Measurements from ENCODE around the gene KRT2.

KRT2 gene

GRCh38 chr12:52634266-52635056, 17.6 kb downstream of the KRT2 start:
- H3K9ac ChIP-seq (ENCODE audit: low read length in 5 of 5), result no peak overlapping the region
- peaks cover 3 to 20% (median 7%) of the 10 kb centered on the region in 5 donors for H3K27me3 ChIP-seq (ENCODE audit: control insufficient read depth in 5 of 5, insufficient read depth in 4 of 5, low read length in 5 of 5)
- no peaks in the 10 kb centered on the region for H3K9me3 ChIP-seq (ENCODE audit: control insufficient read depth in 5 of 5, low read length in 5 of 5)
- no peaks in the 10 kb centered on the region for H3K36me3 ChIP-seq (ENCODE audit: control insufficient read depth in 5 of 5, insufficient read depth in 5 of 5, low read length in 5 of 5)
- H3K4me3 ChIP-seq (ENCODE audit: low read depth in 1 of 5, low read length in 5 of 5), result no peak overlapping the region
- H3K4me1 ChIP-seq (ENCODE audit: control insufficient read depth in 5 of 5, insufficient read depth in 5 of 5, low read length in 5 of 5), result no peaks in the 10 kb centered on the region
- H3K27ac ChIP-seq (ENCODE audit: low read depth, low read length), result no peak overlapping the region

GRCh38 chr12:52633383-52633782, 18.6 kb downstream of the KRT2 start:
- Histone ChIP-seq H3K27me3 (ENCODE audit: control insufficient read depth in 5 of 5, insufficient read depth in 4 of 5, low read length in 5 of 5) (peaks cover 3 to 24% (median 12%) of the 10 kb centered on the region in 5 donors), H3K27ac (ENCODE audit: low read depth, low read length) (no peak overlapping the region), H3K4me1 (ENCODE audit: control insufficient read depth in 5 of 5, insufficient read depth in 5 of 5, low read length in 5 of 5) (no peaks in the 10 kb centered on the region), H3K36me3 (ENCODE audit: control insufficient read depth in 5 of 5, insufficient read depth in 5 of 5, low read length in 5 of 5) (no peaks in the 10 kb centered on the region), H3K4me3 (ENCODE audit: low read depth in 1 of 5, low read length in 5 of 5) (no peak overlapping the region), H3K9ac (ENCODE audit: low read length in 5 of 5) (no peak overlapping the region), H3K9me3 (ENCODE audit: control insufficient read depth in 5 of 5, low read length in 5 of 5) (no peaks in the 10 kb centered on the region)

GRCh38 chr12:52632656-52633055, 19.4 kb downstream of the KRT2 start:
- no peak overlapping the region for H3K27ac ChIP-seq (ENCODE audit: low read depth, low read length)
- peaks cover 3 to 24% (median 12%) of the 10 kb centered on the region in 5 donors for H3K27me3 ChIP-seq (ENCODE audit: control insufficient read depth in 5 of 5, insufficient read depth in 4 of 5, low read length in 5 of 5)
- H3K9ac ChIP-seq (ENCODE audit: low read length in 5 of 5), result no peak overlapping the region
- H3K4me3 ChIP-seq (ENCODE audit: low read depth in 1 of 5, low read length in 5 of 5), result no peak overlapping the region
- H3K36me3 ChIP-seq (ENCODE audit: control insufficient read depth in 5 of 5, insufficient read depth in 5 of 5, low read length in 5 of 5), result no peaks in the 10 kb centered on the region
- no peaks in the 10 kb centered on the region for H3K4me1 ChIP-seq (ENCODE audit: control insufficient read depth in 5 of 5, insufficient read depth in 5 of 5, low read length in 5 of 5)
- no peaks in the 10 kb centered on the region for H3K9me3 ChIP-seq (ENCODE audit: control insufficient read depth in 5 of 5, low read length in 5 of 5)

GRCh38 chr12:52631676-52632459, 20.1 kb downstream of the KRT2 start:
- H3K9ac ChIP-seq (ENCODE audit: low read length in 5 of 5), result no peak overlapping the region
- H3K36me3 ChIP-seq (ENCODE audit: control insufficient read depth in 5 of 5, insufficient read depth in 5 of 5, low read length in 5 of 5), result no peaks in the 10 kb centered on the region
- H3K9me3 ChIP-seq (ENCODE audit: control insufficient read depth in 5 of 5, low read length in 5 of 5), result no peaks in the 10 kb centered on the region
- H3K27me3 ChIP-seq (ENCODE audit: control insufficient read depth in 5 of 5, insufficient read depth in 4 of 5, low read length in 5 of 5), result peaks cover 3 to 27% (median 13%) of the 10 kb centered on the region in 5 donors
- no peaks in the 10 kb centered on the region for H3K4me1 ChIP-seq (ENCODE audit: control insufficient read depth in 5 of 5, insufficient read depth in 5 of 5, low read length in 5 of 5)
- no peak overlapping the region for H3K4me3 ChIP-seq (ENCODE audit: low read depth in 1 of 5, low read length in 5 of 5)
- no peak overlapping the region for H3K27ac ChIP-seq (ENCODE audit: low read depth, low read length)

- no peak overlapping the region for H3K4me3 ChIP-seq (ENCODE audit: low read depth in 1 of 5, low read length in 5 of 5)
- H3K9me3 ChIP-seq (ENCODE audit: control insufficient read depth in 5 of 5, low read length in 5 of 5), result no peaks in the 10 kb centered on the region
- no peak overlapping the region for H3K27ac ChIP-seq (ENCODE audit: low read depth, low read length)
- no peak overlapping the region for H3K9ac ChIP-seq (ENCODE audit: low read length in 5 of 5)
- no peaks in the 10 kb centered on the region for H3K4me1 ChIP-seq (ENCODE audit: control insufficient read depth in 5 of 5, insufficient read depth in 5 of 5, low read length in 5 of 5)
- H3K27me3 ChIP-seq (ENCODE audit: control insufficient read depth in 5 of 5, insufficient read depth in 4 of 5, low read length in 5 of 5), result peaks cover 3 to 28% (median 14%) of the 10 kb centered on the region in 5 donors
- no peaks in the 10 kb centered on the region for H3K36me3 ChIP-seq (ENCODE audit: control insufficient read depth in 5 of 5, insufficient read depth in 5 of 5, low read length in 5 of 5)
Measured at GRCh38 chr12:52631264-52631663, 20.7 kb downstream of the KRT2 start.

GRCh38 chr12:52630599-52631200, 21.3 kb downstream of the KRT2 start:
- Histone ChIP-seq H3K4me3 (ENCODE audit: low read depth in 1 of 5, low read length in 5 of 5) (no peak overlapping the region), H3K4me1 (ENCODE audit: control insufficient read depth in 5 of 5, insufficient read depth in 5 of 5, low read length in 5 of 5) (no peaks in the 10 kb centered on the region), H3K27me3 (ENCODE audit: control insufficient read depth in 5 of 5, insufficient read depth in 4 of 5, low read length in 5 of 5) (peaks cover 3 to 25% (median 14%) of the 10 kb centered on the region in 5 donors), H3K9me3 (ENCODE audit: control insufficient read depth in 5 of 5, low read length in 5 of 5) (no peaks in the 10 kb centered on the region), H3K36me3 (ENCODE audit: control insufficient read depth in 5 of 5, insufficient read depth in 5 of 5, low read length in 5 of 5) (no peaks in the 10 kb centered on the region), H3K27ac (ENCODE audit: low read depth, low read length) (no peak overlapping the region), H3K9ac (ENCODE audit: low read length in 5 of 5) (no peak overlapping the region)

GRCh38 chr12:52630008-52630500, 22.0 kb downstream of the KRT2 start:
- Histone ChIP-seq H3K4me3 (ENCODE audit: low read depth in 1 of 5, low read length in 5 of 5) (no peak overlapping the region), H3K27me3 (ENCODE audit: control insufficient read depth in 5 of 5, insufficient read depth in 4 of 5, low read length in 5 of 5) (peaks cover 3 to 25% (median 14%) of the 10 kb centered on the region in 5 donors), H3K36me3 (ENCODE audit: control insufficient read depth in 5 of 5, insufficient read depth in 5 of 5, low read length in 5 of 5) (no peaks in the 10 kb centered on the region), H3K9me3 (ENCODE audit: control insufficient read depth in 5 of 5, low read length in 5 of 5) (no peaks in the 10 kb centered on the region), H3K9ac (ENCODE audit: low read length in 5 of 5) (no peak overlapping the region), H3K27ac (ENCODE audit: low read depth, low read length) (no peak overlapping the region), H3K4me1 (ENCODE audit: control insufficient read depth in 5 of 5, insufficient read depth in 5 of 5, low read length in 5 of 5) (no peaks in the 10 kb centered on the region)

GRCh38 chr12:52629281-52630007, 22.6 kb downstream of the KRT2 start:
- Histone ChIP-seq H3K27me3 (ENCODE audit: control insufficient read depth in 5 of 5, insufficient read depth in 4 of 5, low read length in 5 of 5) (peaks cover 3 to 25% (median 14%) of the 10 kb centered on the region in 5 donors), H3K36me3 (ENCODE audit: control insufficient read depth in 5 of 5, insufficient read depth in 5 of 5, low read length in 5 of 5) (no peaks in the 10 kb centered on the region), H3K4me1 (ENCODE audit: control insufficient read depth in 5 of 5, insufficient read depth in 5 of 5, low read length in 5 of 5) (no peaks in the 10 kb centered on the region), H3K4me3 (ENCODE audit: low read depth in 1 of 5, low read length in 5 of 5) (no peak overlapping the region), H3K9ac (ENCODE audit: low read length in 5 of 5) (no peak overlapping the region), H3K27ac (ENCODE audit: low read depth, low read length) (no peak overlapping the region), H3K9me3 (ENCODE audit: control insufficient read depth in 5 of 5, low read length in 5 of 5) (no peaks in the 10 kb centered on the region)

- Histone ChIP-seq H3K36me3 (ENCODE audit: control insufficient read depth in 5 of 5, insufficient read depth in 5 of 5, low read length in 5 of 5) (no peaks in the 10 kb centered on the region), H3K27me3 (ENCODE audit: control insufficient read depth in 5 of 5, insufficient read depth in 4 of 5, low read length in 5 of 5) (peaks cover 3 to 25% (median 14%) of the 10 kb centered on the region in 5 donors), H3K9ac (ENCODE audit: low read length in 5 of 5) (no peak overlapping the region), H3K4me1 (ENCODE audit: control insufficient read depth in 5 of 5, insufficient read depth in 5 of 5, low read length in 5 of 5) (no peaks in the 10 kb centered on the region), H3K9me3 (ENCODE audit: control insufficient read depth in 5 of 5, low read length in 5 of 5) (no peaks in the 10 kb centered on the region), H3K4me3 (ENCODE audit: low read depth in 1 of 5, low read length in 5 of 5) (no peak overlapping the region), H3K27ac (ENCODE audit: low read depth, low read length) (no peak overlapping the region)
Measured at GRCh38 chr12:52628841-52629240, 23.2 kb downstream of the KRT2 start.

Data from subcutaneous abdominal adipose tissue (tissue), 5 donors.